GM18499 (cell line): ENCODE results near the gene NAP1L3.

ENCODE experiments used
- ATAC-seq: cut with Tn5 transposase; IDR thresholded peaks from one replicate; pipeline ENCODE4 v1.9.1; 2021; ENCODE audit warnings: moderate number of reproducible peaks; ENCODE audit not compliant: insufficient read depth, unreplicated experiment

NAP1L3 gene

DNA sequence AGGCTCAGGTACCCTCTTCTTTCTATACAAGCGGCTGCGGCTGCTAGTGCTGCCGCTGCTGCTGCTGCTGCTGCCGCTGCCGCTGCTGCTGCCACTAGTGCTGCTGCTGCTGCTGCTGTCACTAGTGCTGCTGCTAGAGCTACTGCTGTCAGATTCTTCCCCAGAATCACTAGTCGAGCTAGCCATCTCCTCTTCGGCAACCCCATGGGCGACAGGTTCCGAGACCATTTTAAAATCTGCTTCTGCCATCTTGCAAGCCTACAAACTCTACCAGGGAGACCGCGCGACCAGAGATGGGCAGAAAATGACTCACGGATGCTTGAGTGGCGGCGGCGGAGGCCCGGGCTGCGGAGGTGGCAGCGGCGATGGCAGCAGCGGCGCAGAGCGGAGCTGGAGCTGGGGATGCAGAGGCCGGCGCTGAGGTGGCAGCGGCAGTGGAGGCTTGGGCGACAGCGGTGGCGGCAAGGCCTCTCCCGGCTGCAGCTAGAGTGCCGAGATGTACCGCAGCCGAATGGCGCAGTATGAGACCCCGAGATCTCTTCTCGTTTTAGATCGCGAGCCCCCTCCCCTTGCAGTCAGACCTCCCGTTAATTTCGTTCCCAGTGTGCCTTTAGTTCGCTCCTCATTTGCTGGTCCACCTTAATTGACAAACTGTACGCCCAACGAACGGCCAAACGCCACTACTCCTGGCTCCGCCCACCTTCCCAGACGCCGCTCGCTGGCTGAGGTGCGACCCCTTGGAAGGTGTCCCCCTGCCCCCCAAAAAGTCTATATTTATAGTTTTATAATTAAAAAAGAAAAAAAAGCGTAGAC, at the start of gene NAP1L3:
TSS of gene NAP1L3 (minus strand) at position 523 of the 813 bp plus-strand sequence. CDS start at position 249, 274 bp downstream.
- ATAC-seq, result no peak

DNA sequence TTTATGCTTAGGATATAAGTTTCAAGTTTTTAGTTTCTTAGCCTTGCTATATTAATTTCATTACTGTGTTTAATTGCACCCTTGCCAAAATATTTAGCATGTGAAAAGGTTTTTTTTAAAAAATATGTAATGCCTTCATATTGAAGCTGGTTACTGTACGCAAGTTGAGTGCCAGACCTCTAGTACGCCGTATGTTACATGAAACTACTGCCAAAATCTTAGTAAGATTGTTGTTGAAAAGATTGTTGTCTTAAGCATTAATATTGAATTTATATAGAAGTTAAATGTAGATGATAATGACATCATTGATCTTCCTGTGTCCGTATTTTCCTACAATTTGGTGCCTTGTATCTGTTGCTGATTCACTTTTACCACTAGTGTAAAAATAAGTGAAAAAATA, 37.7 kb upstream of the NAP1L3 start:
- no peak for ATAC-seq

DNA sequence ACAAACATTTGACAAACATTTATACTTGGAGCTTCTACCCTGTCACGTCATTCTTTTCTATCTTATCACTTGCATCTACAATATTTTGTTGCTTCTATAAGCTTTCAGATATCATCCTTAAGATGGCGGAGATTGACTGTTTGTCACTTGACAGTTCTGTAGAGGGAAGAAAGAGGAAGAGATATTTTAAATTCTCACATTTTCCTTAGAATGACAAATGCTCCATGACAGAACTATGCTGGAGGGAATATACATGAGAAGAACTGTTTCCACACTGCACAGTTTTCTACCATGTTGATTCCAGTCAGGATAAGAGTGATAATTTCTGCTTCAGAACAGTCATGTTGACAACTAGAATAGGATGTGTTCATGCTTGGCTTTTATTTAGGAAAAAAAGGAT, 30.3 kb upstream of the NAP1L3 start:
- no peak for ATAC-seq

- ATAC-seq, result no peak
Measured at GRCh38 chrX:93695981-93696380, 22.6 kb upstream of the NAP1L3 start.

DNA sequence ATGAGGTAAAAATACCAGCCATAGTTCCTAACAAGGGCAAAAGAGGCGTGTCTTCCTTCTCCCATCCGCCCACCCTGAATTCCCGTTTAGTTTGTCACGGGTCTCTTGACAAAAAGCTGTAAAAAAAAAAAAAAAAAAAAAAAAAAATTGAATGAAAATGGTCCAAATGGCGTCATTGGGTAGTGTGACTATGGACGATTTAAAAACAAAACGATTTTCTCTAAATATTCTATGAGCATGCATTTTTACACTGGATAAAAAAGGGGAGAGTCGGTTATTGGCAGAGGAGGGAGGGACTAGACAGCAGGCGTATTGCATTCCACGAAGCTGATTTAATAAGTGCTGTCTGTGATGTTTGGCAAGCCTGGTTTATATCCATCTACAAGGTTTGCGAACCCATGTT, 492 bp upstream of the NAP1L3 start, which contains the start of gene FAM133A:
TSS of gene FAM133A (plus strand) at position 338 of the 403 bp plus-strand sequence. CDS start 35,214 bp downstream, outside the sequence.
- no peak for ATAC-seq

- ATAC-seq, result no peak
Measured at GRCh38 chrX:93660575-93660974, 12.8 kb downstream of the NAP1L3 start.

DNA sequence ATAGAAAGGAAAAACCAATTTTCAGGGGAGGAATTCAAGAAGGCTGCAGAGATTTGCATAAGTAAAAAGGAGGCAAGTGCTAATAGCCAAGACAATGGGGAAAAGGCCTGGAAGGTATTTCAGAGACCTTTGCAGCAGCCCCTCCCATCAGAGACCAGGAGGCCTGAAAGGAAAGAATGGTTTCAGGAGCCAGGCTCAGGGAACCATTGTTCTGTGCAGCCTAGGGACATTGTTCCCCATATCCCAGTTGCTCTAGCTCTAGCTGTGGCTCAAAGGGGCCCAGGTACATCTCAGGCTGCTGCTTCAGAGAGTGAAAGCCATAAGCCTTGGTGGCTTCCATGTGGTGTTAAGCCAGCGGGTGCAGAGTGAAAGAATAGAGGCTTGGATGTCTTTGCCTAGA, 24.0 kb downstream of the NAP1L3 start:
- ATAC-seq, result no peak

- no peak for ATAC-seq
Measured at GRCh38 chrX:93637591-93637990, 35.8 kb downstream of the NAP1L3 start.
